ENCODE data around the gene CIBAR2.

GRCh38 chr16:85146532-85146797 is 34.2 kb upstream of the CIBAR2 start:
- TF ChIP-seq EZH2 (IDR thresholded peaks at IDR 0.05; ENCODE audit: insufficient read depth, poor library complexity, severe bottlenecking) = no peak
- TF ChIP-seq EZH2phosphoT487 (IDR thresholded peaks at IDR 0.05; ENCODE audit: insufficient read depth, low read depth) = no peak
